Neuronal stem cell (in vitro differentiated cells): ENCODE data around the gene WNT7A.

Experiments used
- DNase-seq: peaks from one replicate; pipeline ENCODE4 v3.0.0-alpha.2; 2013; ENCODE audit warnings: low spot score
- H2AFZ ChIP-seq: one replicate; pipeline ENCODE4 v1.6.1; 2013; ENCODE audit warnings: mild to moderate bottlenecking, low read length, inconsistent platforms
- H2AK5ac ChIP-seq: 2 replicates; pipeline ENCODE4 v1.6.1; 2013; ENCODE audit warnings: low read depth, mild to moderate bottlenecking, inconsistent platforms, low read length, moderate library complexity, mixed read lengths
- H2BK120ac ChIP-seq: 2 replicates; pipeline ENCODE4 v1.6.1; 2013; ENCODE audit warnings: low read depth, mild to moderate bottlenecking, inconsistent platforms, low read length, moderate library complexity, mixed read lengths
- H2BK12ac ChIP-seq: one replicate; pipeline ENCODE4 v1.6.1; 2013; ENCODE audit warnings: low read length, inconsistent platforms
- H2BK15ac ChIP-seq: 2 replicates; pipeline ENCODE4 v1.6.1; 2013; ENCODE audit warnings: mild to moderate bottlenecking, low read length, inconsistent platforms, mixed read lengths
- H2BK5ac ChIP-seq: one replicate; pipeline ENCODE4 v1.6.1; 2013; ENCODE audit warnings: inconsistent platforms, mild to moderate bottlenecking, low read length, moderate library complexity
- H3K14ac ChIP-seq: one replicate; pipeline ENCODE4 v1.6.1; 2013; ENCODE audit warnings: low read length, inconsistent platforms
- H3K18ac ChIP-seq: 2 replicates; pipeline ENCODE4 v1.6.1; 2013; ENCODE audit warnings: low read length, inconsistent platforms
- H3K23ac ChIP-seq: 2 replicates; pipeline ENCODE4 v1.6.1; 2013; ENCODE audit warnings: low read depth, mild to moderate bottlenecking, mixed read lengths, low read length, inconsistent platforms; ENCODE audit not compliant: poor library complexity
- H3K27ac ChIP-seq: replicated peaks from 3 replicates; pipeline ENCODE4 v1.5.1; 2013; ENCODE audit warnings: low read length, inconsistent platforms
- H3K27me3 ChIP-seq, 3 experiments: 2 replicates each; pipeline ENCODE4 v1.6.1; 2013; ENCODE audit warnings: low read length in 3 of 3, mild to moderate bottlenecking in 2 of 3, inconsistent platforms in 1 of 3, low read depth in 1 of 3, mixed read lengths in 1 of 3, moderate library complexity in 1 of 3; ENCODE audit not compliant: control insufficient read depth in 3 of 3, insufficient read depth in 3 of 3
- H3K36me3 ChIP-seq, 2 donors: replicated peaks in 1 of 2; 2 replicates each; pipeline ENCODE4 v1.6.1; 2013; ENCODE audit warnings: low read length in 2 of 2; ENCODE audit not compliant: control insufficient read depth in 2 of 2, insufficient read depth in 2 of 2
- H3K4ac ChIP-seq: 2 replicates; pipeline ENCODE4 v1.6.1; 2013; ENCODE audit warnings: inconsistent platforms, mild to moderate bottlenecking, low read length, moderate library complexity
- H3K4me1 ChIP-seq, 2 donors: 1 replicate in 1 of 2; 2 replicates in 1 of 2; pipeline ENCODE4 v1.6.1; 2013; ENCODE audit warnings: low read length in 2 of 2, low read depth in 1 of 2; ENCODE audit not compliant: control insufficient read depth in 2 of 2, insufficient read depth in 1 of 2
- H3K4me2 ChIP-seq: one replicate; pipeline ENCODE4 v1.6.1; 2013; ENCODE audit warnings: mild to moderate bottlenecking, low read length, inconsistent platforms; ENCODE audit not compliant: insufficient read depth, poor library complexity, severe bottlenecking
- H3K4me3 ChIP-seq, 2 donors: 2 replicates each; pipeline ENCODE4 v1.5.1; 2013; ENCODE audit warnings: low read length in 2 of 2, mild to moderate bottlenecking in 2 of 2, inconsistent platforms in 1 of 2, moderate library complexity in 1 of 2
- H3K79me1 ChIP-seq: one replicate; pipeline ENCODE4 v1.6.1; 2013; ENCODE audit warnings: low read depth, mild to moderate bottlenecking, inconsistent platforms, low read length, moderate library complexity
- H3K9ac ChIP-seq: one replicate; pipeline ENCODE4 v1.6.1; 2013; ENCODE audit warnings: mild to moderate bottlenecking, low read depth, low read length, inconsistent platforms; ENCODE audit not compliant: poor library complexity
- H3K9me3 ChIP-seq, 2 donors: replicated peaks in 1 of 2; 2 replicates each; pipeline versions ENCODE3 to v1.6.1; 2013; ENCODE audit warnings: low read length in 2 of 2, mild to moderate bottlenecking in 2 of 2, inconsistent platforms in 1 of 2, low read depth in 1 of 2, mixed read lengths in 1 of 2, moderate library complexity in 1 of 2; ENCODE audit not compliant: control insufficient read depth in 2 of 2, insufficient read depth in 1 of 2
- H4K8ac ChIP-seq: one replicate; pipeline ENCODE4 v1.6.1; 2013; ENCODE audit warnings: low read depth, mild to moderate bottlenecking, inconsistent platforms, low read length, moderate library complexity
- H4K91ac ChIP-seq: one replicate; pipeline ENCODE4 v1.6.1; 2013; ENCODE audit warnings: low read length, low read depth, mild to moderate bottlenecking, inconsistent platforms; ENCODE audit not compliant: poor library complexity
- WGBS, 2 donors: extraction: QIAGEN DNeasy Blood & Tissue Kit; methylation state at CpG; one replicate each; pipeline ENCODE4 v1.1.7; 2013; ENCODE audit warnings: missing lambda C conversion rate in 2 of 2, mixed read lengths in 1 of 2; ENCODE audit not compliant: insufficient read length in 2 of 2, insufficient replicate concordance in 1 of 2; ENCODE audit errors: extremely low coverage in 2 of 2; 5-methylcytosine and 5-hydroxymethylcytosine counted together

Gene WNT7A

DNA sequence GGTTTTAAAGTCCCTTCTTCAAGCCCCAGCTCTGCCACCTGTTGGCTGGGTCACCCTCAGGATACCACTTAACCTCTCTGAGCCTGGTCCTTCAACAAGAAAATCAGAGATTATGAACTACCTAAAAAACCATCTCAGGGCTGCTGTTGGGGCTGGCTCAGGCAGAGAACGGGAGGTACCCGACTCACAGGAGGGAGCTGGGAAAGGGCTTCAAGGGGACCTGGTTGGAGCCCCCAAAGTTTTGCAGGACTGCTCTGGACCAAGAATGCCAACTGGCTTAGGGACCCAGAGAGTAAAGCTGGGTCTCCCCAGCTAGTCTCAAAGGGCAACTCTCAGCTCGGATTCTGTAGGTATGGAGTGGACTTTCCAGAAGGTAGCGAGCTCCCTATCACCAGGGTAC lies 41.5 kb downstream of the WNT7A start:
- Histone ChIP-seq H3K4me1 (no peaks in the 10 kb centered on the region), H3K27me3 (peaks cover 0 to 4% (median 0%) of the 10 kb centered on the region in 3 experiments), H2AK5ac (no peak overlapping the region), H2BK5ac (no peak overlapping the region), H3K4me2 (no peak overlapping the region), H3K27ac (no peak overlapping the region), H3K14ac (no peak overlapping the region), H4K91ac (no peak overlapping the region), H3K9ac (no peak overlapping the region), H3K4ac (no peak overlapping the region), H3K79me1 (no peaks in the 10 kb centered on the region), H3K23ac (no peak overlapping the region), H2AFZ (no peak overlapping the region), H3K36me3 (no peaks in the 10 kb centered on the region), H4K8ac (no peak overlapping the region), H3K4me3 (no peak overlapping the region), H2BK15ac (no peak overlapping the region), H2BK12ac (no peak overlapping the region), H3K18ac (no peak overlapping the region), H3K9me3 (no peaks in the 10 kb centered on the region), H2BK120ac (no peak overlapping the region)
- no CpG with 5 or more reads among the region's 4 CpGs for WGBS, 2 donors
- DNase-seq: no peak

DNA sequence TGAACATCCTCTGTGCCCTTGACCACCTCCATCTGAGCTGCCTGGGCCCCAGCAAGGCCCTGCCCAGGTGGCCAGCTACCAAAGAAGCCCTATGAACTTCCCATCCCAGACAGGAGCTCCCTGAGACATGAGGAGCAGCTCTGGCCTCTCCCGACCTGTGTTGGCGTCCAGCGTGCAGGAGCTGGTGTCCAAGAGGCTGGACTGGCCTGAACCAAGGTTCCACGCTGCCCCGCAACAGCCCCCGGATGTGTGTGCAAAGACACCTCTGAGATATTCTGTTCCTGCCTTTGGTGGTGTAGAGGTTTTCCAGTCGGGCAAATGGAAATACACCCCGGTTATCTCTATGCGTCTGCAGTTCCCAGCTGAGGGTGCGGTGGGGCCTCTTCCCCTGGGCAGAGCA lies 42.1 kb downstream of the WNT7A start:
- Histone ChIP-seq H3K27ac (no peak overlapping the region), H2BK120ac (no peak overlapping the region), H4K91ac (no peak overlapping the region), H3K36me3 (no peaks in the 10 kb centered on the region), H3K14ac (no peak overlapping the region), H2AK5ac (no peak overlapping the region), H2BK15ac (no peak overlapping the region), H3K4me3 (no peak overlapping the region), H3K4ac (no peak overlapping the region), H3K23ac (peak overlapping the region; percentile 35), H3K79me1 (no peaks in the 10 kb centered on the region), H3K27me3 (peaks cover 0 to 4% (median 0%) of the 10 kb centered on the region in 3 experiments), H3K18ac (peak overlapping the region; percentile 21), H3K9me3 (peaks cover 0 to 2% of the 10 kb centered on the region in 2 donors), H2AFZ (no peak overlapping the region), H3K4me1 (peaks cover 0 to 1% of the 10 kb centered on the region in 2 donors), H2BK5ac (peak overlapping the region; percentile 8), H2BK12ac (no peak overlapping the region), H4K8ac (no peak overlapping the region), H3K9ac (no peak overlapping the region), H3K4me2 (no peak overlapping the region)
- no CpG with 5 or more reads among the region's 10 CpGs for WGBS, 2 donors
- no peak for DNase-seq

DNA sequence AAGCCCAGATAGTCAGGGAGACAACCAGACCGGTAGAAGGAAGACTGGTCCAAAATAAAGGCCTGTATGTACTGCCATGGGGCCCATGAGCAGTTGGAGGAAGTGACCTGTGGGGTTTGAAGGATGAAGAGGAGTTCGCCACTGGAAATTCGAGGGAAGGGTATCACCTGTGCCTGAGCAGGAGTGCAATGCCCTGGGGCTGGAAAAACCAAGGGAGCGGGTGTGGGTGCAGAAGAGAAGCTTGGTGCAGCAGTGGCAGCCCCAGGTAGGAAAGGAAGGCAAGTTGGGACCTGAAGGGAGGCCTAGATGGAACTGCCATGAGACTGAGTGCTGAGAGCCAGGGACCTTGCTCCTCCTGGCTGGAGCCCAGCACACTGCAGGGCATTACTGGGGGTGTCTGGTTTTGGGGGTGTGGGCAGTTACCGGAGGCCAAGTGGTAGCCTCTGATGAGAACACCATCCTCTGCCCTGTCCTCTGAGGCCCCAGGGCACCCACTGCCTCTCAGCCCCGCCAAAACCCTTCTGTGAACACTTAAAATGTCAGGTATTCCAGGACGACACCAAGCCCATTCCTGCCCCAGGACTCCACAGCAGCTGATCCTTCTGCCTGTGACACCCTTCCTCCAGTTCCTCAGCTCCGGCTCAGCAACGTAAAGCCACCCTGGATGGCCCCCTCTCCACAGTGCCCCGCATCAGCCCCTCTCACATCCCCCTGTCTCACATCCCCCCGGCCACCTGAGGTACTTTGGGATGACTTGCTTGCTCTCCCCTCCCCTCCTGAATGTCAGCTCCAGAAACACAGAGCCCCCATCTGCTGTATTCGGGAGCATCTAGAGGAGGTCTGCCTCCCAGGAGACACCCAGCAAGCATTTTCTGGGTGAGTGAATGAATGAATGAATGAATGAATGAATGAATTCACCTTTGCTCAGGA lies 42.9 kb downstream of the WNT7A start:
- H2AK5ac ChIP-seq: peak overlapping the region; percentile 62
- no peak overlapping the region for H2AFZ ChIP-seq
- H3K27ac ChIP-seq: no peak overlapping the region
- no CpG with 5 or more reads among the region's 12 CpGs for WGBS, 2 donors
- no peak overlapping the region for H2BK12ac ChIP-seq
- H4K91ac ChIP-seq: peak overlapping the region; percentile 6
- peaks cover 0 to 4% (median 0%) of the 10 kb centered on the region in 3 experiments for H3K27me3 ChIP-seq
- peak overlapping the region; percentile 77 for H3K14ac ChIP-seq
- H3K36me3 ChIP-seq: no peaks in the 10 kb centered on the region
- peak overlapping the region; percentile 8 for H2BK5ac ChIP-seq
- no peak overlapping the region for H3K4me2 ChIP-seq
- no peak overlapping the region for H4K8ac ChIP-seq
- H3K79me1 ChIP-seq: no peaks in the 10 kb centered on the region
- H3K4me3 ChIP-seq: no peak overlapping the region
- H3K23ac ChIP-seq: peak overlapping the region; percentile 62
- H3K9ac ChIP-seq: no peak overlapping the region
- H3K18ac ChIP-seq: peak overlapping the region; percentile 33
- H2BK15ac ChIP-seq: peak overlapping the region; percentile 20
- DNase-seq: no peak
- no peak overlapping the region for H2BK120ac ChIP-seq
- H3K4me1 ChIP-seq: peaks cover 0 to 1% of the 10 kb centered on the region in 2 donors
- H3K4ac ChIP-seq: no peak overlapping the region
- H3K9me3 ChIP-seq: peaks cover 0 to 2% of the 10 kb centered on the region in 2 donors

DNA sequence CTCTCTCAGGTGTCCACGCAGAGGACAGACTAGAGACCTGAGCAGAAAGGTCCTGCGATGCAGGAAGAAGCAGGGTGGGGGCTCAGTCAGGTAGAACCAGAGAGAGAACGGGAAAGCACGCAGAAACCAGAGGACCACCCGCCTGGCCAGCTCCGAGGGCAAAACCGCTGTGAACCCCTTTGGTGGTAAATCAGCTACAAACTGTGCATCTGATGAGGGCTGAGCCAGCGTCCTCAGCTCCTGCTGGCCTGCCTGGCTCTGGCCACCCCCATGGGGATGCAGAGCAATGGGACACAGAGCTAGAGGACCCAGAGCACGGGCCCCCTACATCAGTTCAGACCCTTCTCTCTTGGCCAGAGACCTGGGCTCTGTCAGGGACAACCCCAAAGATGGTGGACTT lies 44.6 kb downstream of the WNT7A start:
- Histone ChIP-seq H3K18ac (no peak overlapping the region), H4K8ac (no peak overlapping the region), H3K4me1 (peaks cover 0 to 1% of the 10 kb centered on the region in 2 donors), H3K9ac (no peak overlapping the region), H3K36me3 (no peaks in the 10 kb centered on the region), H3K9me3 (peaks cover 0 to 2% of the 10 kb centered on the region in 2 donors), H3K23ac (no peak overlapping the region), H3K4ac (no peak overlapping the region), H2BK15ac (peak overlapping the region; percentile 13), H2BK5ac (no peak overlapping the region), H2AK5ac (peak overlapping the region; percentile 37), H3K27me3 (peaks cover 0 to 4% (median 0%) of the 10 kb centered on the region in 3 experiments), H3K79me1 (no peaks in the 10 kb centered on the region), H4K91ac (no peak overlapping the region), H3K14ac (no peak overlapping the region), H2BK12ac (no peak overlapping the region), H3K4me3 (no peak overlapping the region), H3K27ac (no peak overlapping the region), H3K4me2 (no peak overlapping the region), H2AFZ (no peak overlapping the region), H2BK120ac (no peak overlapping the region)
- DNase-seq: no peak
- no CpG with 5 or more reads among the region's 9 CpGs for WGBS, 2 donors
